SK-N-SH (cell line): Measurements from ENCODE around the gene MEX3A. TPM values are rescaled to one million over a fixed set of nuclear protein-coding genes. Genes with fewer than 3 reads are reported as not detected.

Experiments used
- CTCF ChIA-PET: fragments of 300-600, 350-600 bp; formaldehyde crosslinking; extraction: SDS; loops from one replicate; lab custom pipeline; 2021; lab: Yijun Ruan, JAX
- POLR2A ChIA-PET: fragments of 350-600 bp; sonication (Branson Sonifier 250); formaldehyde crosslinking; extraction: SDS; loops from one replicate; lab custom pipeline; 2020; ENCODE audit warnings: antibody characterized with exemption, inconsistent platforms; lab: Yijun Ruan, JAX
- DNase-seq: peaks from one replicate; pipeline ENCODE4 v3.0.0; 2012
- H2AFZ ChIP-seq: fragments of 200-600 bp; sonication (generic); 2 replicates; pipeline ENCODE4 v1.8.1; 2016; ENCODE audit warnings: antibody characterized with exemption, mild to moderate bottlenecking, low read depth
- H3F3A ChIP-seq: fragments of 200-600 bp; sonication (generic); replicated peaks from 2 replicates; pipeline ENCODE3; 2016; ENCODE audit warnings: antibody characterized with exemption, mild to moderate bottlenecking; ENCODE audit not compliant: insufficient read depth
- H3K27ac ChIP-seq, 2 experiments: fragments of 200-500 bp in 1 of 2; fragments of 200-600 bp in 1 of 2; sonication (Bioruptor generic) in 1 of 2; sonication (generic), shearing (Covaris generic) in 1 of 2; 2 replicates each; pipeline versions ENCODE4 v1.5.1 to v1.6.1; 2014 to 2016; ENCODE audit warnings: low read depth in 2 of 2, inconsistent platforms in 1 of 2, low read length in 1 of 2, mild to moderate bottlenecking in 1 of 2, mixed read lengths in 1 of 2
- H3K27me3 ChIP-seq: fragments of 200-600 bp; sonication (generic), shearing (Covaris generic); 2 replicates; pipeline ENCODE4 v1.6.1; 2016; ENCODE audit warnings: mixed run types; ENCODE audit not compliant: insufficient read depth
- H3K36me3 ChIP-seq, 2 experiments: fragments of 200-500 bp in 1 of 2; fragments of 200-600 bp in 1 of 2; sonication (Bioruptor generic) in 1 of 2; sonication (generic) in 1 of 2; replicated peaks in 1 of 2; 2 replicates each; pipeline versions ENCODE3 to v1.5.1; 2014 to 2016; ENCODE audit warnings: low read length in 1 of 2, mild to moderate bottlenecking in 1 of 2; ENCODE audit not compliant: insufficient read depth in 2 of 2, control insufficient read depth in 1 of 2
- H3K4me1 ChIP-seq, 2 experiments: fragments of 200-500 bp in 1 of 2; fragments of 200-600 bp in 1 of 2; sonication (Bioruptor generic) in 1 of 2; sonication (generic), shearing (Covaris generic) in 1 of 2; 2 replicates each; pipeline versions ENCODE4 v1.5.1 to v1.6.1; 2014 to 2016; ENCODE audit warnings: low read depth in 1 of 2, low read length in 1 of 2, mixed run types in 1 of 2; ENCODE audit not compliant: insufficient read depth in 2 of 2, control insufficient read depth in 1 of 2
- H3K4me2 ChIP-seq: fragments of 200-600 bp; sonication (generic), shearing (Covaris generic); 2 replicates; pipeline ENCODE4 v1.6.1; 2017; ENCODE audit warnings: mixed run types
- H3K4me3 ChIP-seq, 2 experiments: fragments of 200-500 bp in 1 of 2; fragments of 200-600 bp in 1 of 2; sonication (Bioruptor generic) in 1 of 2; sonication (generic), shearing (Covaris generic) in 1 of 2; 2 replicates each; pipeline versions ENCODE4 v1.5.1 to v1.8.1; 2014 to 2016; ENCODE audit warnings: low read depth in 2 of 2, inconsistent platforms in 1 of 2, low read length in 1 of 2, mild to moderate bottlenecking in 1 of 2, mixed read lengths in 1 of 2, moderate library complexity in 1 of 2
- H3K79me2 ChIP-seq: fragments of 200-600 bp; sonication (generic); 2 replicates; pipeline ENCODE4 v1.8.1; 2017; ENCODE audit warnings: mild to moderate bottlenecking; ENCODE audit not compliant: insufficient read depth
- H3K9ac ChIP-seq: fragments of 200-600 bp; sonication (generic); 2 replicates; pipeline ENCODE4 v1.6.1; 2017; ENCODE audit warnings: mixed run types
- H3K9me2 ChIP-seq: fragments of 200-600 bp; sonication (generic); 2 replicates; pipeline ENCODE4 v1.6.1; 2017; ENCODE audit warnings: mixed run types
- H3K9me3 ChIP-seq: fragments of 200-600 bp; sonication (generic); 2 replicates; pipeline ENCODE4 v1.6.1; 2017; ENCODE audit warnings: mixed run types, mild to moderate bottlenecking, moderate library complexity
- H4K20me1 ChIP-seq: fragments of 200-600 bp; sonication (generic); 2 replicates; pipeline ENCODE4 v1.6.1; 2017; ENCODE audit warnings: mild to moderate bottlenecking, mixed run types; ENCODE audit not compliant: insufficient read depth
- CHD2 ChIP-seq: fragments of 150-350 bp; IDR thresholded peaks from 2 replicates; pipeline ENCODE4 v1.6.1; 2018; ENCODE audit warnings: low read length; ENCODE audit not compliant: partially characterized antibody
- ELF1 ChIP-seq: IDR thresholded peaks from 2 replicates; pipeline ENCODE4 v1.4.0; 2012
- EP300 ChIP-seq, 2 experiments: IDR thresholded peaks; 2 replicates each; pipeline versions ENCODE4 v1.4.0 to v1.6.1; 2012; ENCODE audit warnings: borderline replicate concordance in 1 of 2, low read depth in 1 of 2, low read length in 1 of 2
- EZH2phosphoT487 ChIP-seq: fragments of 200-600 bp; sonication (generic); IDR thresholded peaks from 2 replicates; pipeline ENCODE4 v1.6.1; 2017; ENCODE audit warnings: low read depth, mixed run types, mild to moderate bottlenecking, antibody characterized with exemption, moderate library complexity, borderline replicate concordance
- FOSL2 ChIP-seq: IDR thresholded peaks from 2 replicates; pipeline ENCODE4 v1.4.0; 2012; ENCODE audit warnings: low read depth, mild to moderate bottlenecking, moderate library complexity, borderline replicate concordance
- FOXJ3 ChIP-seq: sonication (generic); formaldehyde crosslinking; IDR thresholded peaks from 2 replicates; pipeline ENCODE4 v1.5.1; 2020; ENCODE audit warnings: mild to moderate bottlenecking, missing genetic modification reagents
- GABPA ChIP-seq: IDR thresholded peaks from 2 replicates; pipeline ENCODE4 v1.4.0; 2012; ENCODE audit warnings: low read depth, mild to moderate bottlenecking
- JUND ChIP-seq: IDR thresholded peaks from 2 replicates; pipeline ENCODE4 v1.4.0; 2012
- MEF2A ChIP-seq: IDR thresholded peaks from 2 replicates; pipeline ENCODE4 v1.4.0; 2012; ENCODE audit warnings: low read depth, borderline replicate concordance
- MXI1 ChIP-seq: IDR thresholded peaks from 2 replicates; pipeline ENCODE4 v1.6.1; 2012; ENCODE audit warnings: mild to moderate bottlenecking, low read depth, low read length, improper control_type of control experiment
- NFIC ChIP-seq: IDR thresholded peaks from 2 replicates; pipeline ENCODE4 v1.4.0; 2012; ENCODE audit warnings: borderline replicate concordance
- NRF1 ChIP-seq: IDR thresholded peaks from 2 replicates; pipeline ENCODE4 v1.6.1; 2012; ENCODE audit warnings: low read depth, mild to moderate bottlenecking, low read length
- POLR2AphosphoS5 ChIP-seq: IDR thresholded peaks from 2 replicates; pipeline ENCODE4 v1.6.1; 2012; ENCODE audit warnings: low read depth, low read length
- RAD21 ChIP-seq: IDR thresholded peaks from 2 replicates; pipeline ENCODE4 v1.6.1; 2012; ENCODE audit warnings: mild to moderate bottlenecking, low read length
- RFX5 ChIP-seq: IDR thresholded peaks from 2 replicates; pipeline ENCODE4 v1.6.1; 2012; ENCODE audit warnings: mild to moderate bottlenecking, improper control_type of control experiment, low read length
- SIN3A ChIP-seq: IDR thresholded peaks from 2 replicates; pipeline ENCODE4 v1.6.1; 2012; ENCODE audit warnings: low read depth, mild to moderate bottlenecking, low read length, moderate library complexity, borderline replicate concordance
- SMC3 ChIP-seq: IDR thresholded peaks from 2 replicates; pipeline ENCODE4 v1.6.1; 2012; ENCODE audit warnings: low read depth, low read length, improper control_type of control experiment
- TAF1 ChIP-seq: IDR thresholded peaks from 2 replicates; pipeline ENCODE4 v1.6.1; 2012; ENCODE audit warnings: low read depth, mild to moderate bottlenecking, low read length, moderate library complexity, borderline replicate concordance
- TCF12 ChIP-seq: IDR thresholded peaks from 2 replicates; pipeline ENCODE4 v1.4.0; 2012
- TEAD4 ChIP-seq: IDR thresholded peaks from 2 replicates; pipeline ENCODE4 v1.4.0; 2012; ENCODE audit warnings: mild to moderate bottlenecking, borderline replicate concordance; ENCODE audit not compliant: insufficient read depth
- YY1 ChIP-seq: IDR thresholded peaks from 2 replicates; pipeline ENCODE4 v1.4.0; 2012; ENCODE audit warnings: low read depth, mild to moderate bottlenecking
- WGBS: methylation state at CpG from one replicate; pipeline ENCODE4 v1.1.6; 2017; ENCODE audit warnings: low lambda C conversion rate; 5-methylcytosine and 5-hydroxymethylcytosine counted together
- polyA plus RNA-seq, 3 experiments: library from polyadenylated mRNA; depleted of rRNA; stranded (reverse); fragments of >200 nt; gene quantifications; 2 replicates each; pipeline ENCODE4 v1.2.3, GENCODE V29; 2012
- TF ChIP-seq, protein P1 (sequence below): IDR thresholded peaks from 2 replicates; pipeline ENCODE4 v1.4.0; 2012; ENCODE audit warnings: low read depth, borderline replicate concordance
- TF ChIP-seq, protein P2 (sequence below): fragments of 150-350 bp; IDR thresholded peaks from 2 replicates; pipeline ENCODE4 v1.6.1; 2016; ENCODE audit warnings: mild to moderate bottlenecking, low read depth, low read length
- TF ChIP-seq, protein P3 (sequence below): fragments of 200-600 bp; sonication (generic); IDR thresholded peaks from 2 replicates; pipeline ENCODE4 v1.6.1; 2017; ENCODE audit warnings: antibody characterized with exemption, mild to moderate bottlenecking, moderate library complexity
- TF ChIP-seq, protein P4 (sequence below): IDR thresholded peaks from 2 replicates; pipeline ENCODE4 v1.4.0; 2012; ENCODE audit warnings: low read depth, borderline replicate concordance
- TF ChIP-seq, protein P5 (sequence below): fragments of 150-350 bp; IDR thresholded peaks from 2 replicates; pipeline ENCODE4 v1.6.1; 2017; ENCODE audit warnings: antibody characterized with exemption, low read length, low read depth, borderline replicate concordance

Gene MEX3A
- polyA plus RNA-seq, 1 of the 3 experiments (the other 2 are of a cell fraction), result 16.2 TPM

DNA sequence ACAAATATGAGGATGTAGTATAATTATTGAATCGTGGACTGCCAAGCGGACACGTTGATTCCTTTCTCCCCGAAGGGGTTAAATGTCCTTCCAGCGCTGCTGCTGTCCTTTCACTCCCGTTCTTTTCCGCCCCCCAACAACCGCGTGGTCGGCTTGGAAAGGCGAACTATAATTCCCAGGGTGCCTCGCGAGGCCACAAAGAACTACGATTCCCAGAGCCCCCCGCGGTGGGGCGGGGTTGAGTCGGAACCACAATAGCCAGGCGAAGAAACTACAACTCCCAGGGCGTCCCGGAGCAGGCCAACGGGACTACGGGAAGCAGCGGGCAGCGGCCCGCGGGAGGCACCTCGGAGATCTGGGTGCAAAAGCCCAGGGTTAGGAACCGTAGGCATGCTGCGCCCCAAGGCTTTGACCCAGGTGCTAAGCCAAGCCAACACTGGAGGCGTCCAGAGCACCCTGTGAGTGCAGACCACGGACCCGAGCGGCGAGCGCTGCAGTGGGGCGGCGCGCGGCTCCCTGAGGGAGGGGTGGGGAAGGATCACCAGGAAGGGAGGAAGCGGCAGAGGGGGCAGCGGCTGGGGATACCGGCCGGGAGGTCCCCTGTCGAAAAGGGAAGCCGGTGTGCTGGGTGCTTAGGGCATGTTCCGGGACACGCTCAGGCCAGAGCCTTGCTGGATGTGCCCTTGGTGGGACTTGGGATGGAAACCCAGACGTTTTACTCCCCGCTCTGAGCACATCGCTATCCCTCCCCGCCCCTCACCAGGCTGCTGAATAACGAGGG lies 27.6 kb downstream of the MEX3A start, which contains the start of gene LAMTOR2:
Gene LAMTOR2 (plus strand): TSS at position 283 of the 781 bp plus-strand sequence. CDS start 108 bp downstream, at position 391.
- Histone ChIP-seq H3K27ac (peak within 1 kb of the TSS; percentile 93 to 100), H3K9me3 (no peaks in the 10 kb centered on the region), H3K4me3 (peak within 1 kb of the TSS; percentile 87 to 94), H4K20me1 (peaks cover 8% of the 10 kb centered on the region), H3K4me1 (peaks cover 6 to 17% of the 10 kb centered on the region in 2 experiments; a peak in 3 of 4 replicates), H3K79me2 (peaks cover 44% of the 10 kb centered on the region), H3K27me3 (no peaks in the 10 kb centered on the region), H3K9me2 (no peaks in the 10 kb centered on the region), H3K36me3 (peaks cover 2 to 30% of the 10 kb centered on the region in 2 experiments), H3K9ac (peak within 1 kb of the TSS; percentile 78), H2AFZ (peak within 1 kb of the TSS; percentile 90), H3F3A (peaks cover 8% of the 10 kb centered on the region), H3K4me2 (peak within 1 kb of the TSS; percentile 85)
- ChIA-PET POLR2A (interaction anchor here (0.7 kb wide), 1 partner anchor 28 kb away, joined by 4 read pairs; the partner anchor contains the start of gene MEX3A), CTCF (interaction anchor here (0.8 to 3.1 kb wide), 6 partner anchors 11 to 76 kb away, joined by 3 to 19 read pairs (median 4); no protein-coding TSS in a partner anchor)
- WGBS, result 2% methylated on average over 27 of the region's 53 CpGs
- DNase-seq, result peak; percentile 93
- TF ChIP-seq TEAD4 (no peak), FOXJ3 (no peak), TAF1 (peak; percentile 64; the same call in 1 of the 2 replicates), NRF1 (no peak), RFX5 (peak; percentile 78; the same call in 1 of the 2 replicates), ELF1 (peak; percentile 89), SMC3 (no peak), TCF12 (no peak; the same call in none of the 2 replicates), YY1 (peak; percentile 69), EZH2phosphoT487 (no peak), JUND (no peak), NFIC (0 out of 2 replicates have a peak, but pooled peaks have one; percentile 8), MEF2A (no peak), FOSL2 (no peak), MXI1 (peak; percentile 95), RAD21 (no peak), POLR2AphosphoS5 (peak; percentile 75), EP300 (IDR thresholded peaks at IDR 0.05; ENCODE audit: borderline replicate concordance in 1 of 2, low read depth in 1 of 2, low read length in 1 of 2) (no peak), SIN3A (peak; percentile 76; the same call in 1 of the 2 replicates), CHD2 (peak; percentile 97), GABPA (peak; percentile 77)
- TF ChIP-seq, protein P1, sequence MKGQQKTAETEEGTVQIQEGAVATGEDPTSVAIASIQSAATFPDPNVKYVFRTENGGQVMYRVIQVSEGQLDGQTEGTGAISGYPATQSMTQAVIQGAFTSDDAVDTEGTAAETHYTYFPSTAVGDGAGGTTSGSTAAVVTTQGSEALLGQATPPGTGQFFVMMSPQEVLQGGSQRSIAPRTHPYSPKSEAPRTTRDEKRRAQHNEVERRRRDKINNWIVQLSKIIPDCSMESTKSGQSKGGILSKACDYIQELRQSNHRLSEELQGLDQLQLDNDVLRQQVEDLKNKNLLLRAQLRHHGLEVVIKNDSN, result peak; percentile 60; the same call in 1 of the 2 replicates
- TF ChIP-seq, protein P2, sequence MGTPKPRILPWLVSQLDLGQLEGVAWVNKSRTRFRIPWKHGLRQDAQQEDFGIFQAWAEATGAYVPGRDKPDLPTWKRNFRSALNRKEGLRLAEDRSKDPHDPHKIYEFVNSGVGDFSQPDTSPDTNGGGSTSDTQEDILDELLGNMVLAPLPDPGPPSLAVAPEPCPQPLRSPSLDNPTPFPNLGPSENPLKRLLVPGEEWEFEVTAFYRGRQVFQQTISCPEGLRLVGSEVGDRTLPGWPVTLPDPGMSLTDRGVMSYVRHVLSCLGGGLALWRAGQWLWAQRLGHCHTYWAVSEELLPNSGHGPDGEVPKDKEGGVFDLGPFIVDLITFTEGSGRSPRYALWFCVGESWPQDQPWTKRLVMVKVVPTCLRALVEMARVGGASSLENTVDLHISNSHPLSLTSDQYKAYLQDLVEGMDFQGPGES, result no peak
- TF ChIP-seq, protein P3, sequence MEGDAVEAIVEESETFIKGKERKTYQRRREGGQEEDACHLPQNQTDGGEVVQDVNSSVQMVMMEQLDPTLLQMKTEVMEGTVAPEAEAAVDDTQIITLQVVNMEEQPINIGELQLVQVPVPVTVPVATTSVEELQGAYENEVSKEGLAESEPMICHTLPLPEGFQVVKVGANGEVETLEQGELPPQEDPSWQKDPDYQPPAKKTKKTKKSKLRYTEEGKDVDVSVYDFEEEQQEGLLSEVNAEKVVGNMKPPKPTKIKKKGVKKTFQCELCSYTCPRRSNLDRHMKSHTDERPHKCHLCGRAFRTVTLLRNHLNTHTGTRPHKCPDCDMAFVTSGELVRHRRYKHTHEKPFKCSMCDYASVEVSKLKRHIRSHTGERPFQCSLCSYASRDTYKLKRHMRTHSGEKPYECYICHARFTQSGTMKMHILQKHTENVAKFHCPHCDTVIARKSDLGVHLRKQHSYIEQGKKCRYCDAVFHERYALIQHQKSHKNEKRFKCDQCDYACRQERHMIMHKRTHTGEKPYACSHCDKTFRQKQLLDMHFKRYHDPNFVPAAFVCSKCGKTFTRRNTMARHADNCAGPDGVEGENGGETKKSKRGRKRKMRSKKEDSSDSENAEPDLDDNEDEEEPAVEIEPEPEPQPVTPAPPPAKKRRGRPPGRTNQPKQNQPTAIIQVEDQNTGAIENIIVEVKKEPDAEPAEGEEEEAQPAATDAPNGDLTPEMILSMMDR, result no peak
- TF ChIP-seq, protein P4, sequence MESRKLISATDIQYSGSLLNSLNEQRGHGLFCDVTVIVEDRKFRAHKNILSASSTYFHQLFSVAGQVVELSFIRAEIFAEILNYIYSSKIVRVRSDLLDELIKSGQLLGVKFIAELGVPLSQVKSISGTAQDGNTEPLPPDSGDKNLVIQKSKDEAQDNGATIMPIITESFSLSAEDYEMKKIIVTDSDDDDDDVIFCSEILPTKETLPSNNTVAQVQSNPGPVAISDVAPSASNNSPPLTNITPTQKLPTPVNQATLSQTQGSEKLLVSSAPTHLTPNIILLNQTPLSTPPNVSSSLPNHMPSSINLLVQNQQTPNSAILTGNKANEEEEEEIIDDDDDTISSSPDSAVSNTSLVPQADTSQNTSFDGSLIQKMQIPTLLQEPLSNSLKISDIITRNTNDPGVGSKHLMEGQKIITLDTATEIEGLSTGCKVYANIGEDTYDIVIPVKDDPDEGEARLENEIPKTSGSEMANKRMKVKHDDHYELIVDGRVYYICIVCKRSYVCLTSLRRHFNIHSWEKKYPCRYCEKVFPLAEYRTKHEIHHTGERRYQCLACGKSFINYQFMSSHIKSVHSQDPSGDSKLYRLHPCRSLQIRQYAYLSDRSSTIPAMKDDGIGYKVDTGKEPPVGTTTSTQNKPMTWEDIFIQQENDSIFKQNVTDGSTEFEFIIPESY, result peak; percentile 91
- TF ChIP-seq, protein P5, sequence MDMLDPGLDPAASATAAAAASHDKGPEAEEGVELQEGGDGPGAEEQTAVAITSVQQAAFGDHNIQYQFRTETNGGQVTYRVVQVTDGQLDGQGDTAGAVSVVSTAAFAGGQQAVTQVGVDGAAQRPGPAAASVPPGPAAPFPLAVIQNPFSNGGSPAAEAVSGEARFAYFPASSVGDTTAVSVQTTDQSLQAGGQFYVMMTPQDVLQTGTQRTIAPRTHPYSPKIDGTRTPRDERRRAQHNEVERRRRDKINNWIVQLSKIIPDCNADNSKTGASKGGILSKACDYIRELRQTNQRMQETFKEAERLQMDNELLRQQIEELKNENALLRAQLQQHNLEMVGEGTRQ, result no peak
